Upper lobe of left lung (tissue), 4 donors: Measurements from ENCODE around the gene SMIM10L1.

Experiments
- CTCF ChIP-seq, 6 experiments: fragments of 450-650 bp in 4 of 6; fragments of 200-600 bp in 2 of 6; sonication (generic) in 2 of 6; IDR thresholded peaks; one replicate each; pipeline ENCODE4 v1.5.1; 2016 to 2019; ENCODE audit warnings: antibody characterized with exemption in 6 of 6
- EP300 ChIP-seq, 4 donors: sonication (generic); formaldehyde crosslinking; IDR thresholded peaks; one replicate each; pipeline ENCODE4 v1.5.1; 2017; ENCODE audit warnings: antibody characterized with exemption in 4 of 4, control low read depth in 2 of 4
- POLR2A ChIP-seq, 4 donors: fragments of 450-650 bp; IDR thresholded peaks; one replicate each; pipeline ENCODE4 v1.5.1; 2016 to 2017; ENCODE audit warnings: antibody characterized with exemption in 4 of 4, mild to moderate bottlenecking in 2 of 4
- POLR2AphosphoS5 ChIP-seq, 2 donors: sonication (generic); formaldehyde crosslinking; IDR thresholded peaks; one replicate each; pipeline ENCODE4 v1.5.1; 2017; ENCODE audit warnings: antibody characterized with exemption in 2 of 2

- TF ChIP-seq CTCF (IDR thresholded peaks at IDR 0.05): no peak
- TF ChIP-seq POLR2AphosphoS5 (IDR thresholded peaks at IDR 0.05): no peak
- no peak for TF ChIP-seq EP300 (IDR thresholded peaks at IDR 0.05)
- TF ChIP-seq POLR2A (IDR thresholded peaks at IDR 0.05): no peak
Observed at GRCh38 chr12:11133162-11133561, 37.8 kb upstream of the SMIM10L1 start.
